GM21717 (cell line): ENCODE data around the gene ZBTB48.
"Not testable (repeated sequence)": the region's sequence is repeated elsewhere in the genome, so short reads cannot be mapped to it uniquely, and the experiment has no call there.

ENCODE experiments used
- ATAC-seq: cut with Tn5 transposase; IDR thresholded peaks from one replicate; pipeline ENCODE4 v1.9.1; 2021; ENCODE audit warnings: mild to moderate bottlenecking, moderate library complexity; ENCODE audit not compliant: unreplicated experiment

The ZBTB48 gene

GRCh38 chr1:6590046-6590445 is 10.3 kb downstream of the ZBTB48 start:
- no peak for ATAC-seq

GRCh38 chr1:6591222-6591621 is 11.4 kb downstream of the ZBTB48 start:
- no peak for ATAC-seq

GRCh38 chr1:6591644-6592043 is 11.8 kb downstream of the ZBTB48 start:
- no peak for ATAC-seq

- ATAC-seq, result no peak
These were observed 12.6 kb downstream of the ZBTB48 start for GRCh38 chr1:6592441-6592840.

- no peak for ATAC-seq
These were observed 13.2 kb downstream of the ZBTB48 start for GRCh38 chr1:6592865-6593593.

GRCh38 chr1:6593810-6594209 is 14.0 kb downstream of the ZBTB48 start:
- ATAC-seq, result no peak

- ATAC-seq, result no peak
These were observed 15.4 kb downstream of the ZBTB48 start for GRCh38 chr1:6594977-6595740.

GRCh38 chr1:6596351-6596750 is 16.6 kb downstream of the ZBTB48 start:
- ATAC-seq, result no peak

- ATAC-seq, result no peak
These were observed 17.3 kb downstream of the ZBTB48 start for GRCh38 chr1:6596886-6597776.

- no peak for ATAC-seq
These were observed 18.0 kb downstream of the ZBTB48 start for GRCh38 chr1:6597777-6598131.

GRCh38 chr1:6599141-6599975 is 19.6 kb downstream of the ZBTB48 start:
- ATAC-seq, result no peak

GRCh38 chr1:6599991-6600390 is 20.2 kb downstream of the ZBTB48 start:
- not testable (repeated sequence) for ATAC-seq

- ATAC-seq, result no peak
These were observed 20.7 kb downstream of the ZBTB48 start for GRCh38 chr1:6600410-6601048.

GRCh38 chr1:6601049-6601922 is 21.5 kb downstream of the ZBTB48 start:
- ATAC-seq, result no peak

- peak; percentile 18 for ATAC-seq
These were observed 22.3 kb downstream of the ZBTB48 start for GRCh38 chr1:6601923-6602668.

GRCh38 chr1:6602669-6603237 is 23.0 kb downstream of the ZBTB48 start, which contains the start of gene KLHL21:
KLHL21 (minus strand) TSS chr1:6602869; CDS start chr1:6602817, 52 bp downstream.
- ATAC-seq, result peak; percentile 46

GRCh38 chr1:6603238-6603914 is 23.6 kb downstream of the ZBTB48 start:
- peak; percentile 24 for ATAC-seq
